ENCODE measurements around the gene BORCS8.
"Not testable (repeated sequence)": the region's sequence is repeated elsewhere in the genome, so short reads cannot be mapped to it uniquely, and the experiment has no call there.

The BORCS8 gene

GRCh38 chr19:19147344-19147743, 44.6 kb downstream of the BORCS8 start:
- no peak for DNase-seq

GRCh38 chr19:19146865-19147264, 45.1 kb downstream of the BORCS8 start:
- DNase-seq, result no peak

DNA sequence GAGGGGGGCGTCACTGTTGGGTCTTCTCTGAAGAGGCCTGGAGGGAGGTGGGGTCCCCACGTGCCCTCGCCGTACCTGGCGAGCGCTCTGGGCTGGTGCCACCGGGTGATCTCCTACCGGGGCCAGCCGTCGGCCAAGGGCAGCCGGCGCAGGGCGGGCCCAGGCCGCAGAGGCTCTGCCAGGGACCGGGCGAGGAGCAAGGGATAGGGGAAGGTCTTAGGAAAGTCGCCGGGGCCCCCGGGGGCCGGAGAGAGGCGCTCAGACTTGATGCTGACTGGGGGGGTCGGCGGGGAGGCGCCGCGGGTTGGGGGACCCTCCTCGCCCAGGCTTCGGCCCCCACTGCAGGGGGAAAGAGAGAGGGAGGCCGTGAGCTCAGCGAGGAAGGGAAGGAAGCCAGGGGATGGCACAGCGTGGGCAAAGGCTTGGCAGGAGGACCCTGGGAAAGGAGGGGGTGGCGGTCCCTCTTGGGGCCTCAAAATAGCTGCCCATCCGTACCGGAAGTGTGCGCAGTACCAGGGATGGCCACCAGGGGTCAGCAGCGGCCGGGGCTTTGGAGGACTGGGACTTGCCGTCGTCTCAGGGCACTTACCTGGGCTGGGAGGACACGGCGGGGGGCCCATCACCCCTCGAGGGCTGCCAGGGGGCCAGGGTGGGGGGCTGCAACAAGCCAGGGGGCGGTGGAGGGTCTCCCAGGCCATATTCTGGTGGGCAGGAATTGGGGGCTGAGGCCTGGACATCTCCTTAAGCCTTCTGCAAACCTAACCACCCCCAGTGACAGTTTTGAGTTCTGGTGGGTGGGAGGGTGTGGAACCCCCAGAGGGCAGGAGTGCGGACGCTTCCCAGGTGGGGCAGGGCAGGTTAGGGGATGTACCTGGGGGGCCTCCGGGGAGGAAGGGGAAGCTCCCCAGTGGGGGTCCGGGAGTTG, 46.0 kb downstream of the BORCS8 start:
- DNase-seq, result peak; percentile 70

DNA sequence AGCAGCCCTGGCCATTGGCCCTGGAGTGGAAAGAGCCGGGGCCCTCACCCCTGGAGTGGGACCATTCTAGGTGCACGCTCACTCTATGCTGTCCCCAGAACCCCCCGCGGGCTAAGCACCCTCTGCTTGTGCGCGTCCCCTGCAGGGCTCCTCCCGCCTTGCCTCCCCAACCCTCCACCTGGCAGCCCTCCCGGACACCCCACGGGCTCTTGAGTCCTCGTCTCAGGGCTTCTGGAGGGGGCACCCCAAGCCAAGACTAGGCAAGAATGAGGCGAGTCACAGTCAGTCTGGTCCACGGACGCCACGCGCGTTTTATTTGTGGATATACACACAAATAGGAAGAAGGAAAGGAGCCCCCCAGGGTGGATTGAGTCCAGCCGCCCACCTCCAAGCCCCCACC, 46.7 kb downstream of the BORCS8 start:
- DNase-seq, result no peak

DNA sequence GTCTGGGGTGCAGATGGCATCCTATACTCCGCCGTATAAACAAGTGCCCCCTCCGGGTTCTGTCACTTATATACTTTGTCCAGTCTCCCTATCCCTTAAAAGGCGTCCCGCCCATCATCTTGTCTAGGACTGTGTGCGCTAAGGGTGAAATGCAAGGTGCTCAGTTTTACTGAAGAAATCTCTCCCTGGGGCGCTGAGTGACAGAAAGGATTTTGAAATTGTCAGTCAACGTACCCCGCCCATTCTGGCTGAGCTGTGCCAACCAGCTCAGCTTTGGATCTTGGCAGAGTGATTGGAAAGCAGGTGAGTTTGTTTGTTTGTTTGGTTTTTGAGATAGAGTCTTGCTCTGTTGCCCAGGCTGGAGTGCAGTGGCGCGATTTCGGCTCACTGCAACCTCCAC, 49.6 kb downstream of the BORCS8 start:
- DNase-seq, result no peak

GRCh38 chr19:19140476-19140875, 51.5 kb downstream of the BORCS8 start:
- no peak for DNase-seq

DNA sequence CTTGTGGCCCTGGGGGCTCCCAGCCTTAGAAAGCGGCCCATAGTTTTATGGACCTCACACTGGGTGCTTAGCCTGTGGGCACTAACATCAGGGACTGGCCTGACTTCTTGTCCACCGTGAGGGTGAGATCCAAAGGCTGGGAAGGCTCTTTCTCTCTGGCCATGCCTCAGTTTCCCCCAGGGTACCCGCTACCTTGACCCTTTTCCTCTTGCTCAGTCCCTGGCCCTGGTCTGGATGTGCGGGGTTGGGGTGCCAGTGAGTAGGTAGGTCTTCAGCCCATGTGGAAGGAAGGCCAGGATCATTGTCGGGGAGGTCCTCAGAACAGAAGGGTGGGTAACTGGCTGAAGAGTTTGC, 52.1 kb downstream of the BORCS8 start:
- DNase-seq, result no peak

DNA sequence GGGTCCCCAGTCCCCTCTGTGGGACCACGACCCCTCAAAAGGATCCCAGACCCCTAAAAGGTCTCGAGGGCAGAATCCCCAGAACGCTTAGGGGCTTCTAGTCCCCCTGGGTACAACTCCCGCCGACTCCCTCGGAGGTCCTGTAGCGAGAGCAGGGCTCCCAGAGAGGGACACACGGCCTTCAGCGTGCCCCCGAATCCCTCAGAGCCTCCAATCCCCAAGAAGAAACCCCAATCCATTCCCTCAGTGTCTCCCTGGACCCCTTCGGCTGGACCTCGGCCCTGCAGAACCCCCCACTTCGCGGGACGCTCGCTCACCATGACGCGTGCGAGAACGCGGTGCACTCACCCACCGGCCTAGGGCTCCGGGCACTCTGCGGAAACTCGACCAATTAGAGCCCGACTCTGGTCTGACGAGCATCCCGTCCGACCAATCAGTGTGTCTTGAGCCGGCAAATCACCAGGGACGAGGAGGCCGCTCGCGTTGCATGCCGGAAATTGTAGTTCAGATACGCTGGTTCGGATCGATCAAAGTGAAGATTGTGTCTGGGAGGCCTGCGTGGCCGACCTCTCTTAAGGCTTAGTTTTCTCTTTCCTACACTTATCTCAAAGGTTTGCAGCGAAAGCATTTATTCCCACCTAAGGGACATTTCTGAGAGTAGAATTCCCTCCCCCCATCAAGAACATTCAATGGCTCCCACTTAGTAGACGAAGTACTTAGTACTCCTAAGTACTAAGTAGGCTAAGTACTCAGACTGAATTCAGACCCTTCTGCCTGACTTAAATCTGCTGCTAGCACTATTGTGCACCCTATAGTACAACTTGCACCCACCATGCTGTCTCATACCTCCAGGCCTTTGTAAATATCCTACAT, 53.6 kb downstream of the BORCS8 start, which contains the start of gene TMEM161A:
Gene TMEM161A, minus strand, starts transcription at position 370 of the 873 bp plus-strand sequence. Its CDS starts 50 bp downstream, at position 320.
- DNase-seq, result peak; percentile 93

DNA sequence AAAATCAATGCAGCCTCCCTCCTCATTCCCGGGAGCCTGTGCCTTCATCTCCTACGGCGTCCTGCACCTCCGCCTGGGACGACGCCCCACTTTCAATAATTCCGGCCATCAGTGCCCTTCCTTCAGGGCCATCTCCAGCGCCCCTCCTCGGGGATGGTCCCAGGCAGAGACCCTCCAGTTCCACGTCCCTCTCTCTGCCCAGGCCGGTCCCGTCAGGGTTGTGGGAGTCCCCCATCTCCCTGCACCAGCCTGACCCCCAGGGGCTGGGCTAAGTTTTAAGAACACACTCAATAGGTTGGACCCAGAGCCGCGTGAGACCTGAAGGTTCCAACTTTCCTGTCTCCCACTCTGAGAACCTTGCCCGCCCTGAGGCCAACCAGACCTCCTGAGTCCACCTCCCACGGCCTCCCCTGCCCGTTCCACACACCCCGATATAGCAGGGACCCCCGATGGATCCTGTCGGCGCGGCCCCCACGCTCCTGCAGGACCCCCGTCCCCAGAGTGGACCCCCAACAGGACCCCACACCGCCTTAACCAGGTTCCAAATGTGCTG, 54.3 kb downstream of the BORCS8 start:
- DNase-seq, result no peak

GRCh38 chr19:19135713-19136112, 56.2 kb downstream of the BORCS8 start:
- not testable (repeated sequence) for DNase-seq

DNA sequence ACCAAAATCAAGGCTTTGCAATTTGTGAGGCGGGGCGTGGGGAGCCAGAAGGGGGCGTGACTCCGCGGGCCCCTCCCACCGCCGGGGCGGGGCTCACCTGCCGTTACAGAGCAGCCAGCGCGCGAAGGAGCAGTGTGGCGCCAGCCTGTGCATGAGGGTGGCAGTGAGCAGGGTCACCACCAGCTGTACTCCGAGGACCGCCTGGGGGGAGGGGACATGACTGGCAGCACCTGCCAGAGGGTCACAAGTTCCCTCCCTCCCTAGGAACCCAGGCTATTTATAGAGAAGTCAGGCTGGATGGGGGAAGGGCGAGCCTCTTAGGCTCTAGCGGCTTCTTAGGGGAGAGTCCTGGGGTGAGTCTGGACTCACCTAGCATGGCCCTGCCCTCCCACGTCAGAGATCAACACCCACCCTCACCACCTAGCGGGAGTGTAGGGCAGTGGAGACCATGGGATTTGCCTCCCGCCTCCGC, 57.2 kb downstream of the BORCS8 start:
- DNase-seq, result peak; percentile 17

DNA sequence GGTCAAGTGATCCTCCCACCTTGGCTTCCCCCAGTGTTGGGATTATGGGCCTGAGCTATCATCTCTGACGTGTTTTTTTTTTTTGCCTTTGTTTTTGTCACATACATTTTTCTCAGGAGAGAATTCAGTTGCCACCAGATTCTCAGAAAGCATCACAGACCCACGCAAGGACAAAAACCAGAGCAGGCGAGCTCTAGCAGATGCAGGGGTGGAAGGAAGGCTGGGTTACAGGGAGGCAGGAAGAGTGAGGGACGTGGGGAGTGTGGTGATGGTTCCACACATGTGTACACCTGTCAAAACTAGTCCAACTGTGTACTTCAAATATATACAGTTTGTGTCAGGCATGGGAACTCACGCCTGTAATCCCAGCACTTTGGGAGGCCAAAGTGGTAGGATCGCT, 58.0 kb downstream of the BORCS8 start:
- no peak for DNase-seq

GRCh38 chr19:19132912-19133311, 59.0 kb downstream of the BORCS8 start:
- no peak for DNase-seq

GRCh38 chr19:19131989-19132388, 60.0 kb downstream of the BORCS8 start:
- no peak for DNase-seq

Data from central memory CD4-positive, alpha-beta T cell (primary cell).